Measurements from ENCODE around the gene ZNF365.

DNA sequence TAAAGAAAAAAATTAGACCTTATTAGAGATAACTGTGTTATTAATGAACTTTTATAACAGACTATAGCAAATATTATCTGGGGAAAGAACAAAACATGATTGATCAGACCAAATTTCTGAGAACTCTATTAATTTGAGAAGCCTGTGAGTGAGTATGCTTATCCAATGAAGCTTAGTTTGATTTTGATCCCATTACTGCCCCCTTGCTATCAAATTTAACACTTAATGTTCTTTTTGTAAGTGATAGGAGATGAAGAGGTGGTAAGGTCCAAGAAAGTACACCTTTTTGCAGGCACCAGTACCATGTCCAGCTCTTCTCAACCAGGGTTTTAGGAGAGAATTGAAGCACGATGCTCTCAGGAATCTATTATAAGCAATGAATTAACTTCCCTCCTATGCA is 49.9 kb downstream of the ZNF365 start:
- no peak for TF ChIP-seq POLR2AphosphoS5 (IDR thresholded peaks at IDR 0.05; ENCODE audit: low read depth, low read length)
- TF ChIP-seq KDM1A (IDR thresholded peaks at IDR 0.05; ENCODE audit: borderline replicate concordance, low read length), result no peak
- TF ChIP-seq EP300 (IDR thresholded peaks at IDR 0.05; ENCODE audit: borderline replicate concordance in 1 of 2, low read depth in 2 of 2, low read length in 2 of 2), result no peak
- TF ChIP-seq CTCF (IDR thresholded peaks at IDR 0.05; ENCODE audit: control extremely low read depth in 1 of 3, insufficient read depth in 1 of 3, low read depth in 1 of 3, low read length in 3 of 3), result peak in 1 of 3 experiments; percentile 20; a peak in 1 of 4 replicates
- TF ChIP-seq ATF2 (IDR thresholded peaks at IDR 0.05; ENCODE audit: low read length), result no peak

Measured in H1 (cell line).